GM12878 (cell line): ENCODE data around the gene THADA. TPM values are rescaled to one million over a fixed set of nuclear protein-coding genes. Genes with fewer than 3 reads are reported as not detected.

Experiments used
- ATAC-seq: fragments of 200-7000 bp; cut with Tn5 transposase; 3 replicates; pipeline ENCODE4 v1.9.1; 2020; ENCODE audit warnings: mild to moderate bottlenecking, moderate library complexity
- BruUV-seq: library from RNA; stranded (reverse); fragments of 400-500 nt; replicated peaks from 2 replicates; lab custom pipeline; 2021; lab: Mats Ljungman, UMichigan
- CTCF ChIA-PET: fragments of 300-600 bp; sonication (Branson Sonifier 250); formaldehyde crosslinking; extraction: SDS; loops from one replicate; lab custom pipeline; 2021; ENCODE audit warnings: inconsistent platforms; lab: Yijun Ruan, JAX
- POLR2A ChIA-PET: fragments of 350-600 bp; formaldehyde crosslinking; extraction: SDS; loops from one replicate; lab custom pipeline; 2021; ENCODE audit warnings: inconsistent platforms; lab: Charles Lee
- RAD21 ChIA-PET: fragments of 300-600 bp; sonication (Branson Sonifier 250); formaldehyde crosslinking; loops from one replicate; lab custom pipeline; 2023; ENCODE audit warnings: antibody characterized with exemption; ENCODE audit not compliant: unreplicated experiment; lab: Charles Lee
- SMC1A ChIA-PET: fragments of 300-600 bp; sonication (Branson Sonifier 250); formaldehyde crosslinking; loops from one replicate; lab custom pipeline; 2023; ENCODE audit not compliant: unreplicated experiment, uncharacterized antibody; lab: Charles Lee
- DNase-seq: peaks from one replicate; pipeline ENCODE4 v3.0.0-alpha.2; 2011; ENCODE audit warnings: low read depth, low spot score
- FAIRE-seq: peaks from 3 replicates; lab custom pipeline; 2011; peaks lifted over from hg19 to GRCh38; lab: Jason Lieb, UNC
- H2AFZ ChIP-seq: 2 replicates; pipeline ENCODE4 v1.6.0; 2011; ENCODE audit warnings: low read depth, low read length, control low read depth; ENCODE audit not compliant: control insufficient read depth
- H3K27ac ChIP-seq: 2 replicates; pipeline ENCODE4 v1.5.1; 2011; ENCODE audit warnings: control low read depth; ENCODE audit not compliant: control insufficient read depth, insufficient read depth
- H3K27me3 ChIP-seq, 2 experiments: replicated peaks in 1 of 2; 2 replicates each; pipeline versions ENCODE4 v1.6.0 to v1.6.1; 2011; ENCODE audit warnings: low read length in 1 of 2; ENCODE audit not compliant: control insufficient read depth in 2 of 2, insufficient read depth in 2 of 2
- H3K36me3 ChIP-seq, 2 experiments: 2 replicates each; pipeline ENCODE4 v1.5.1; 2011; ENCODE audit warnings: low read length in 1 of 2; ENCODE audit not compliant: control insufficient read depth in 2 of 2, insufficient read depth in 2 of 2
- H3K4me1 ChIP-seq: 2 replicates; pipeline ENCODE4 v1.6.1; 2011; ENCODE audit warnings: mild to moderate bottlenecking, low read length, moderate library complexity, mixed read lengths; ENCODE audit not compliant: control insufficient read depth, insufficient read depth
- H3K4me2 ChIP-seq: 2 replicates; pipeline ENCODE4 v1.6.0; 2011; ENCODE audit warnings: control low read depth; ENCODE audit not compliant: control insufficient read depth, insufficient read depth
- H3K4me3 ChIP-seq: fragments of 200-600 bp; sonication (generic); 2 replicates; pipeline ENCODE4 v1.5.1; 2016
- H3K79me2 ChIP-seq: 2 replicates; pipeline ENCODE4 v1.6.0; 2011; ENCODE audit warnings: low read length; ENCODE audit not compliant: control insufficient read depth, insufficient read depth
- H3K9ac ChIP-seq: 2 replicates; pipeline ENCODE4 v1.8.0; 2011; ENCODE audit warnings: low read length, control low read depth, mixed read lengths; ENCODE audit not compliant: control insufficient read depth, insufficient read depth
- H3K9me3 ChIP-seq: replicated peaks from 3 replicates; pipeline ENCODE4 v1.5.1; 2011; ENCODE audit warnings: mild to moderate bottlenecking, low read length; ENCODE audit not compliant: control insufficient read depth, insufficient read depth
- H4K20me1 ChIP-seq: 2 replicates; pipeline ENCODE4 v1.6.0; 2011; ENCODE audit not compliant: control insufficient read depth, insufficient read depth
- CHD1 ChIP-seq: IDR thresholded peaks from 2 replicates; pipeline ENCODE4 v1.6.1; 2012; ENCODE audit warnings: low read depth, low read length, improper control_type of control experiment
- CHD4 ChIP-seq: fragments of 200-600 bp; sonication (generic); IDR thresholded peaks from 2 replicates; pipeline ENCODE4 v1.6.1; 2016; ENCODE audit warnings: mild to moderate bottlenecking
- GABPA ChIP-seq: IDR thresholded peaks from 2 replicates; pipeline ENCODE4 v1.6.1; 2014; ENCODE audit warnings: antibody characterized with exemption, low read depth, mild to moderate bottlenecking, inconsistent platforms
- HDAC2 ChIP-seq: fragments of 200-600 bp; sonication (generic); IDR thresholded peaks from 2 replicates; pipeline ENCODE4 v1.6.1; 2017
- HDGF ChIP-seq: fragments of 450-650 bp; IDR thresholded peaks from 2 replicates; pipeline ENCODE4 v1.6.1; 2016; ENCODE audit warnings: antibody characterized with exemption
- NR2F1 ChIP-seq: fragments of 450-650 bp; conservative IDR thresholded peaks from 2 replicates; pipeline ENCODE4 v1.6.1; 2017; ENCODE audit warnings: mild to moderate bottlenecking
- RB1 ChIP-seq: fragments of 450-650 bp; formaldehyde crosslinking; IDR thresholded peaks from 2 replicates; pipeline ENCODE4 v1.6.1; 2017; ENCODE audit warnings: mild to moderate bottlenecking, borderline replicate concordance
- RUNX3 ChIP-seq: IDR thresholded peaks from 2 replicates; pipeline ENCODE4 v1.6.1; 2012; ENCODE audit warnings: low read length, inconsistent platforms
- SPI1 ChIP-seq: IDR thresholded peaks from 2 replicates; pipeline ENCODE4 v1.6.1; 2011; ENCODE audit warnings: low read depth, mild to moderate bottlenecking, low read length, moderate library complexity, borderline replicate concordance; ENCODE audit not compliant: insufficient read depth
- TAF1 ChIP-seq: IDR thresholded peaks from 2 replicates; pipeline ENCODE4 v1.6.1; 2011; ENCODE audit warnings: mild to moderate bottlenecking, low read depth, low read length, borderline replicate concordance
- in situ Hi-C: fragments of 300-500 bp; cut with MboI; formaldehyde crosslinking; loops from 9 replicates; pipeline ENCODE4 v1.14.3; 2018; ENCODE audit warnings: mixed read lengths
- intact Hi-C: fragments of 100-400 bp; cut with micrococcal nuclease; formaldehyde crosslinking; loops from one replicate; pipeline ENCODE4 v1.14.2; 2022; ENCODE audit not compliant: unreplicated experiment
- polyA plus RNA-seq, 11 experiments: library from polyadenylated mRNA; depleted of rRNA in 4 of 11; unstranded in 6 of 11; stranded (reverse) in 5 of 11; fragments of >200 nt; fragmentation: Nextera tagmentation in 4 of 11; fragmentation: Illumina TruSeq in 1 of 11; extraction: Ambion mirVana in 4 of 11; extraction: Trizol in 1 of 11; gene quantifications; 1 replicate in 1 of 11; 2 replicates in 10 of 11; pipeline versions ENCODE4 v1.2.1 to v1.2.3, GENCODE V29; 2011 to 2016; ENCODE audit warnings: inconsistent platforms in 2 of 11, missing spikeins in 2 of 11, low read depth in 1 of 11
- total RNA-seq, 4 experiments: library from RNA; depleted of rRNA in 3 of 4; stranded (reverse); fragments of >200 nt in 3 of 4; fragmentation: Illumina TruSeq in 1 of 4; extraction: Trizol in 1 of 4; gene quantifications; 2 replicates each; pipeline versions ENCODE4 v1.2.1 to v1.2.3, GENCODE V29; 2013 to 2021
- TF ChIP-seq, protein P1 (sequence below), 3 experiments: IDR thresholded peaks in 2 of 3; conservative IDR thresholded peaks in 1 of 3; 2 replicates each; pipeline ENCODE4 v1.5.1; 2011; ENCODE audit warnings: low read depth in 3 of 3, low read length in 3 of 3, mild to moderate bottlenecking in 3 of 3, control low read depth in 2 of 3, moderate library complexity in 2 of 3, inconsistent platforms in 1 of 3, mixed read lengths in 1 of 3; ENCODE audit not compliant: control insufficient read depth in 2 of 3, insufficient read depth in 1 of 3; ENCODE audit errors: extremely low read depth in 1 of 3
- TF ChIP-seq, protein P2 (sequence below): fragments of 450-650 bp; IDR thresholded peaks from 2 replicates; pipeline ENCODE4 v1.6.1; 2017; ENCODE audit warnings: mild to moderate bottlenecking, moderate library complexity
- TF ChIP-seq, protein P3 (sequence below): IDR thresholded peaks from 2 replicates; pipeline ENCODE4 v1.6.1; 2011; ENCODE audit warnings: mild to moderate bottlenecking, low read depth, low read length, moderate library complexity; ENCODE audit not compliant: insufficient replicate concordance
- TF ChIP-seq, protein P4 (sequence below): fragments of 450-650 bp; IDR thresholded peaks from 2 replicates; pipeline ENCODE4 v1.6.1; 2017; ENCODE audit warnings: antibody characterized with exemption, mild to moderate bottlenecking, moderate library complexity

Gene THADA
- total and polyA plus RNA-seq, 10 of the 15 experiments (the other 5 are each of a cell fraction or from before 2014, with no cell fraction given): 14.6 to 33.2 (median 23.2) TPM

DNA sequence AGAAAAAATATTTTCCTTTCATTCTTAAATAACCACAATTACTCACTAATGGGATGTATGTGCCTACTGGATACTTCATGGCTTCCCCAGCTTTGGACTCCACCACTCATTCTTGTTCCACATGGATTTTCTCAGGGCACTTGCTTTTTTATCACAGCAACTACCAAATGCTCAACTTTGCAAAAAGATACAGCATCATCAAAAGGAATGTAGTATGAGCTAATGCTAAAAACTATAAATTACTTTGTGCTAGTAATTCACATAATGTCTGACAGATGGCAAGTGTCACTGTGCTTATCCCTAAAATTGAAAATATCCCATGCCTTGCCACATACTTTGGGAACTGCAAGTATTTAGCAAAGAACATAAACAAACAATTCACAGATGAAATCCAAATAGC is 239.1 kb downstream of the THADA start:
- RAD21 ChIA-PET: interaction anchor here (0.8 kb wide), 1 partner anchor 46 kb away, joined by 3 read pairs; no protein-coding TSS in a partner anchor
- SMC1A ChIA-PET: interaction anchor here (1.5 kb wide), 1 partner anchor 107 kb away, joined by 3 read pairs; no protein-coding TSS in a partner anchor
- Histone ChIP-seq H3K79me2 (no peaks in the 10 kb centered on the region), H3K4me2 (no peak overlapping the region), H3K4me1 (no peaks in the 10 kb centered on the region), H3K9ac (no peak overlapping the region), H4K20me1 (no peaks in the 10 kb centered on the region), H3K36me3 (no peaks in the 10 kb centered on the region; a peak in 1 of 4 replicates), H2AFZ (no peak overlapping the region), H3K9me3 (peaks cover 2% of the 10 kb centered on the region; the same call in 2 of the 3 replicates), H3K27ac (no peak overlapping the region), H3K4me3 (no peak overlapping the region), H3K27me3 (no peaks in the 10 kb centered on the region)
- DNase-seq (no peak), ATAC-seq (no peak), FAIRE-seq (no peak)
- BruUV-seq: no TSS peak
- POLR2A ChIA-PET: interaction anchor here (0.6 kb wide), 1 partner anchor 97 kb away, joined by 3 read pairs; no protein-coding TSS in a partner anchor
- CTCF ChIA-PET: interaction anchor here (1.0 kb wide), 1 partner anchor 14 kb away, joined by 4 read pairs; no protein-coding TSS in a partner anchor
- intact Hi-C loops (no loop called here), in situ Hi-C loops (no loop called here)
- TF ChIP-seq, protein P1, sequence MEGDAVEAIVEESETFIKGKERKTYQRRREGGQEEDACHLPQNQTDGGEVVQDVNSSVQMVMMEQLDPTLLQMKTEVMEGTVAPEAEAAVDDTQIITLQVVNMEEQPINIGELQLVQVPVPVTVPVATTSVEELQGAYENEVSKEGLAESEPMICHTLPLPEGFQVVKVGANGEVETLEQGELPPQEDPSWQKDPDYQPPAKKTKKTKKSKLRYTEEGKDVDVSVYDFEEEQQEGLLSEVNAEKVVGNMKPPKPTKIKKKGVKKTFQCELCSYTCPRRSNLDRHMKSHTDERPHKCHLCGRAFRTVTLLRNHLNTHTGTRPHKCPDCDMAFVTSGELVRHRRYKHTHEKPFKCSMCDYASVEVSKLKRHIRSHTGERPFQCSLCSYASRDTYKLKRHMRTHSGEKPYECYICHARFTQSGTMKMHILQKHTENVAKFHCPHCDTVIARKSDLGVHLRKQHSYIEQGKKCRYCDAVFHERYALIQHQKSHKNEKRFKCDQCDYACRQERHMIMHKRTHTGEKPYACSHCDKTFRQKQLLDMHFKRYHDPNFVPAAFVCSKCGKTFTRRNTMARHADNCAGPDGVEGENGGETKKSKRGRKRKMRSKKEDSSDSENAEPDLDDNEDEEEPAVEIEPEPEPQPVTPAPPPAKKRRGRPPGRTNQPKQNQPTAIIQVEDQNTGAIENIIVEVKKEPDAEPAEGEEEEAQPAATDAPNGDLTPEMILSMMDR (IDR thresholded peaks at IDR 0.05 in 2 of 3, conservative IDR thresholded peaks at IDR 0.05 in 1 of 3; ENCODE audit: control insufficient read depth in 2 of 3, extremely low read depth in 1 of 3, insufficient read depth in 1 of 3, low read depth in 3 of 3, low read length in 3 of 3): no peak
- TF ChIP-seq TAF1 (no peak), CHD1 (no peak), HDGF (no peak), RUNX3 (no peak), RB1 (no peak), NR2F1 (no peak), CHD4 (no peak), SPI1 (no peak), GABPA (no peak), HDAC2 (no peak)
- TF ChIP-seq, protein P2, sequence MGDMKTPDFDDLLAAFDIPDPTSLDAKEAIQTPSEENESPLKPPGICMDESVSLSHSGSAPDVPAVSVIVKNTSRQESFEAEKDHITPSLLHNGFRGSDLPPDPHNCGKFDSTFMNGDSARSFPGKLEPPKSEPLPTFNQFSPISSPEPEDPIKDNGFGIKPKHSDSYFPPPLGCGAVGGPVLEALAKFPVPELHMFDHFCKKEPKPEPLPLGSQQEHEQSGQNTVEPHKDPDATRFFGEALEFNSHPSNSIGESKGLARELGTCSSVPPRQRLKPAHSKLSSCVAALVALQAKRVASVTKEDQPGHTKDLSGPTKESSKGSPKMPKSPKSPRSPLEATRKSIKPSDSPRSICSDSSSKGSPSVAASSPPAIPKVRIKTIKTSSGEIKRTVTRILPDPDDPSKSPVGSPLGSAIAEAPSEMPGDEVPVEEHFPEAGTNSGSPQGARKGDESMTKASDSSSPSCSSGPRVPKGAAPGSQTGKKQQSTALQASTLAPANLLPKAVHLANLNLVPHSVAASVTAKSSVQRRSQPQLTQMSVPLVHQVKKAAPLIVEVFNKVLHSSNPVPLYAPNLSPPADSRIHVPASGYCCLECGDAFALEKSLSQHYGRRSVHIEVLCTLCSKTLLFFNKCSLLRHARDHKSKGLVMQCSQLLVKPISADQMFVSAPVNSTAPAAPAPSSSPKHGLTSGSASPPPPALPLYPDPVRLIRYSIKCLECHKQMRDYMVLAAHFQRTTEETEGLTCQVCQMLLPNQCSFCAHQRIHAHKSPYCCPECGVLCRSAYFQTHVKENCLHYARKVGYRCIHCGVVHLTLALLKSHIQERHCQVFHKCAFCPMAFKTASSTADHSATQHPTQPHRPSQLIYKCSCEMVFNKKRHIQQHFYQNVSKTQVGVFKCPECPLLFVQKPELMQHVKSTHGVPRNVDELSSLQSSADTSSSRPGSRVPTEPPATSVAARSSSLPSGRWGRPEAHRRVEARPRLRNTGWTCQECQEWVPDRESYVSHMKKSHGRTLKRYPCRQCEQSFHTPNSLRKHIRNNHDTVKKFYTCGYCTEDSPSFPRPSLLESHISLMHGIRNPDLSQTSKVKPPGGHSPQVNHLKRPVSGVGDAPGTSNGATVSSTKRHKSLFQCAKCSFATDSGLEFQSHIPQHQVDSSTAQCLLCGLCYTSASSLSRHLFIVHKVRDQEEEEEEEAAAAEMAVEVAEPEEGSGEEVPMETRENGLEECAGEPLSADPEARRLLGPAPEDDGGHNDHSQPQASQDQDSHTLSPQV: no peak
- TF ChIP-seq, protein P3, sequence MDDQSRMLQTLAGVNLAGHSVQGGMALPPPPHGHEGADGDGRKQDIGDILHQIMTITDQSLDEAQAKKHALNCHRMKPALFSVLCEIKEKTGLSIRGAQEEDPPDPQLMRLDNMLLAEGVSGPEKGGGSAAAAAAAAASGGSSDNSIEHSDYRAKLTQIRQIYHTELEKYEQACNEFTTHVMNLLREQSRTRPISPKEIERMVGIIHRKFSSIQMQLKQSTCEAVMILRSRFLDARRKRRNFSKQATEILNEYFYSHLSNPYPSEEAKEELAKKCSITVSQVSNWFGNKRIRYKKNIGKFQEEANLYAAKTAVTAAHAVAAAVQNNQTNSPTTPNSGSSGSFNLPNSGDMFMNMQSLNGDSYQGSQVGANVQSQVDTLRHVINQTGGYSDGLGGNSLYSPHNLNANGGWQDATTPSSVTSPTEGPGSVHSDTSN: no peak
- TF ChIP-seq, protein P4, sequence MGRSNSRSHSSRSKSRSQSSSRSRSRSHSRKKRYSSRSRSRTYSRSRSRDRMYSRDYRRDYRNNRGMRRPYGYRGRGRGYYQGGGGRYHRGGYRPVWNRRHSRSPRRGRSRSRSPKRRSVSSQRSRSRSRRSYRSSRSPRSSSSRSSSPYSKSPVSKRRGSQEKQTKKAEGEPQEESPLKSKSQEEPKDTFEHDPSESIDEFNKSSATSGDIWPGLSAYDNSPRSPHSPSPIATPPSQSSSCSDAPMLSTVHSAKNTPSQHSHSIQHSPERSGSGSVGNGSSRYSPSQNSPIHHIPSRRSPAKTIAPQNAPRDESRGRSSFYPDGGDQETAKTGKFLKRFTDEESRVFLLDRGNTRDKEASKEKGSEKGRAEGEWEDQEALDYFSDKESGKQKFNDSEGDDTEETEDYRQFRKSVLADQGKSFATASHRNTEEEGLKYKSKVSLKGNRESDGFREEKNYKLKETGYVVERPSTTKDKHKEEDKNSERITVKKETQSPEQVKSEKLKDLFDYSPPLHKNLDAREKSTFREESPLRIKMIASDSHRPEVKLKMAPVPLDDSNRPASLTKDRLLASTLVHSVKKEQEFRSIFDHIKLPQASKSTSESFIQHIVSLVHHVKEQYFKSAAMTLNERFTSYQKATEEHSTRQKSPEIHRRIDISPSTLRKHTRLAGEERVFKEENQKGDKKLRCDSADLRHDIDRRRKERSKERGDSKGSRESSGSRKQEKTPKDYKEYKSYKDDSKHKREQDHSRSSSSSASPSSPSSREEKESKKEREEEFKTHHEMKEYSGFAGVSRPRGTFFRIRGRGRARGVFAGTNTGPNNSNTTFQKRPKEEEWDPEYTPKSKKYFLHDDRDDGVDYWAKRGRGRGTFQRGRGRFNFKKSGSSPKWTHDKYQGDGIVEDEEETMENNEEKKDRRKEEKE: no peak
